Panc1 (cell line): Measurements from ENCODE around the gene MAP3K6. TPM values are rescaled to one million over a fixed set of nuclear protein-coding genes. Genes with fewer than 3 reads are reported as not detected.

Experiments
- ATAC-seq: fragments of 200-7000 bp; cut with Tn5 transposase; 2 replicates; pipeline ENCODE4 v1.9.1; 2020; ENCODE audit warnings: mild to moderate bottlenecking, moderate library complexity
- BruUV-seq: library from RNA; stranded (reverse); fragments of 400-500 nt; replicated peaks from 2 replicates; lab custom pipeline; 2021; lab: Mats Ljungman, UMichigan
- CTCF ChIA-PET: fragments of 300-600 bp; sonication (Branson Sonifier 250); formaldehyde crosslinking; loops from one replicate; lab custom pipeline; 2022; ENCODE audit warnings: antibody characterized with exemption; lab: Charles Lee
- POLR2A ChIA-PET: fragments of 300-600 bp; sonication (Branson Sonifier 250); formaldehyde crosslinking; loops from one replicate; lab custom pipeline; 2022; ENCODE audit warnings: antibody characterized with exemption; lab: Charles Lee
- DNase-seq: peaks from one replicate; pipeline ENCODE4 v3.0.0-alpha.2; 2010; ENCODE audit warnings: low read depth, low spot score
- H3K27ac ChIP-seq: 2 replicates; pipeline ENCODE4 v1.5.1; 2011; ENCODE audit warnings: mild to moderate bottlenecking, low read length, inconsistent platforms
- H3K27me3 ChIP-seq: fragments of 200-500 bp; sonication (Bioruptor generic); 2 replicates; pipeline ENCODE4 v1.6.0; 2014; ENCODE audit warnings: low read length, inconsistent platforms; ENCODE audit not compliant: control insufficient read depth, insufficient read depth
- H3K36me3 ChIP-seq: fragments of 200-500 bp; sonication (Bioruptor generic); 2 replicates; pipeline ENCODE4 v1.5.1; 2014; ENCODE audit warnings: inconsistent platforms, mild to moderate bottlenecking, low read length, moderate library complexity; ENCODE audit not compliant: control insufficient read depth, insufficient read depth
- H3K4me1 ChIP-seq: 2 replicates; pipeline ENCODE4 v1.5.1; 2011; ENCODE audit warnings: inconsistent platforms, mild to moderate bottlenecking, low read length, moderate library complexity; ENCODE audit not compliant: control insufficient read depth, insufficient read depth
- H3K4me3 ChIP-seq, 2 experiments: 2 replicates each; pipeline ENCODE4 v1.5.1; 2011 to 2012; ENCODE audit warnings: low read depth in 2 of 2, low read length in 2 of 2, mild to moderate bottlenecking in 2 of 2, inconsistent platforms in 1 of 2, moderate library complexity in 1 of 2
- H3K9me3 ChIP-seq: fragments of 200-500 bp; sonication (Bioruptor generic); 2 replicates; pipeline ENCODE4 v1.5.1; 2014; ENCODE audit warnings: low read depth, mild to moderate bottlenecking, inconsistent platforms, low read length, moderate library complexity; ENCODE audit not compliant: control insufficient read depth, insufficient read depth
- POLR2AphosphoS5 ChIP-seq: IDR thresholded peaks from 2 replicates; pipeline ENCODE4 v1.6.1; 2012; ENCODE audit warnings: mild to moderate bottlenecking, low read depth, low read length, moderate library complexity
- SIN3A ChIP-seq: IDR thresholded peaks from 2 replicates; pipeline ENCODE4 v1.6.1; 2012; ENCODE audit warnings: low read depth, mild to moderate bottlenecking, low read length, moderate library complexity, borderline replicate concordance; ENCODE audit not compliant: insufficient read depth
- TCF7L2 ChIP-seq: IDR thresholded peaks from 2 replicates; pipeline ENCODE4 v1.6.1; 2011; ENCODE audit warnings: mild to moderate bottlenecking, low read depth, low read length, inconsistent platforms
- in situ Hi-C: cut with HindIII; loops from 2 replicates; pipeline ENCODE4 v1.10.0; 2016; ENCODE audit warnings: low sequenced_read_pairs, low pct_unique_long_range_greater_than_20kb
- intact Hi-C: fragments of 100-400 bp; cut with micrococcal nuclease; formaldehyde crosslinking; loops from one replicate; pipeline ENCODE4 v1.10.0; 2022; ENCODE audit not compliant: unreplicated experiment
- total RNA-seq: library from RNA; stranded (reverse); gene quantifications from one replicate; pipeline ENCODE4 v1.2.1, GENCODE V29; 2021; ENCODE audit not compliant: unreplicated experiment
- TF ChIP-seq, protein P1 (sequence below): fragments of 450-650 bp; IDR thresholded peaks from 2 replicates; pipeline ENCODE4 v1.5.1; 2017; ENCODE audit warnings: mild to moderate bottlenecking
- TF ChIP-seq, protein P2 (sequence below), 2 experiments: IDR thresholded peaks; 2 replicates each; pipeline ENCODE4 v1.6.1; 2011 to 2012; ENCODE audit warnings: low read depth in 2 of 2, control low read depth in 1 of 2, low read length in 1 of 2, mild to moderate bottlenecking in 1 of 2, moderate library complexity in 1 of 2; ENCODE audit not compliant: insufficient read depth in 1 of 2

MAP3K6 gene
- total RNA-seq, 1 experiment from 2014 or later, result 56.9 TPM

DNA sequence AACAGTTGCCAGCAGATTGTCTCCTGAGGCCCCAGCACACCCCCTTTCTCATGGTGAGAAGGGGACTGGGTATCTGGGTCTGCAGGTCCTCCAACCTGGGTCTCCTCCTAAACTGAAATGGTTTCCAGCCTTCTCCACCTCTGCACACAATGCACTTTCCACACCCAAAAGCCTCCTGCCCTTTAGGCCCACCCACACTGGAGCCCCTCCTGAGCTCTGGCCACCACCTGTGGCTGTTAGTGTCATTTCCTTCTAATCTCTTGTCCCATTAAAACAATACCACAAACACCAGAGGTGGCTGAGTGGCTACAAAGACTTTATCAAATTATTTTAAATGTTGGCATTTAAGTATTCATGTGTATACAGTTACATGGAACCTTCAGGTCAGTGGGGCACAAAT, 37.2 kb upstream of the MAP3K6 start:
- DNase-seq, result no peak
- no TSS peak for BruUV-seq
- H3K9me3 ChIP-seq, result no peaks in the 10 kb centered on the region
- H3K27me3 ChIP-seq, result no peaks in the 10 kb centered on the region
- no peak for TF ChIP-seq TCF7L2
- TF ChIP-seq, protein P1, sequence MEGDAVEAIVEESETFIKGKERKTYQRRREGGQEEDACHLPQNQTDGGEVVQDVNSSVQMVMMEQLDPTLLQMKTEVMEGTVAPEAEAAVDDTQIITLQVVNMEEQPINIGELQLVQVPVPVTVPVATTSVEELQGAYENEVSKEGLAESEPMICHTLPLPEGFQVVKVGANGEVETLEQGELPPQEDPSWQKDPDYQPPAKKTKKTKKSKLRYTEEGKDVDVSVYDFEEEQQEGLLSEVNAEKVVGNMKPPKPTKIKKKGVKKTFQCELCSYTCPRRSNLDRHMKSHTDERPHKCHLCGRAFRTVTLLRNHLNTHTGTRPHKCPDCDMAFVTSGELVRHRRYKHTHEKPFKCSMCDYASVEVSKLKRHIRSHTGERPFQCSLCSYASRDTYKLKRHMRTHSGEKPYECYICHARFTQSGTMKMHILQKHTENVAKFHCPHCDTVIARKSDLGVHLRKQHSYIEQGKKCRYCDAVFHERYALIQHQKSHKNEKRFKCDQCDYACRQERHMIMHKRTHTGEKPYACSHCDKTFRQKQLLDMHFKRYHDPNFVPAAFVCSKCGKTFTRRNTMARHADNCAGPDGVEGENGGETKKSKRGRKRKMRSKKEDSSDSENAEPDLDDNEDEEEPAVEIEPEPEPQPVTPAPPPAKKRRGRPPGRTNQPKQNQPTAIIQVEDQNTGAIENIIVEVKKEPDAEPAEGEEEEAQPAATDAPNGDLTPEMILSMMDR, result no peak
- no peak for TF ChIP-seq SIN3A
- TF ChIP-seq, protein P2, sequence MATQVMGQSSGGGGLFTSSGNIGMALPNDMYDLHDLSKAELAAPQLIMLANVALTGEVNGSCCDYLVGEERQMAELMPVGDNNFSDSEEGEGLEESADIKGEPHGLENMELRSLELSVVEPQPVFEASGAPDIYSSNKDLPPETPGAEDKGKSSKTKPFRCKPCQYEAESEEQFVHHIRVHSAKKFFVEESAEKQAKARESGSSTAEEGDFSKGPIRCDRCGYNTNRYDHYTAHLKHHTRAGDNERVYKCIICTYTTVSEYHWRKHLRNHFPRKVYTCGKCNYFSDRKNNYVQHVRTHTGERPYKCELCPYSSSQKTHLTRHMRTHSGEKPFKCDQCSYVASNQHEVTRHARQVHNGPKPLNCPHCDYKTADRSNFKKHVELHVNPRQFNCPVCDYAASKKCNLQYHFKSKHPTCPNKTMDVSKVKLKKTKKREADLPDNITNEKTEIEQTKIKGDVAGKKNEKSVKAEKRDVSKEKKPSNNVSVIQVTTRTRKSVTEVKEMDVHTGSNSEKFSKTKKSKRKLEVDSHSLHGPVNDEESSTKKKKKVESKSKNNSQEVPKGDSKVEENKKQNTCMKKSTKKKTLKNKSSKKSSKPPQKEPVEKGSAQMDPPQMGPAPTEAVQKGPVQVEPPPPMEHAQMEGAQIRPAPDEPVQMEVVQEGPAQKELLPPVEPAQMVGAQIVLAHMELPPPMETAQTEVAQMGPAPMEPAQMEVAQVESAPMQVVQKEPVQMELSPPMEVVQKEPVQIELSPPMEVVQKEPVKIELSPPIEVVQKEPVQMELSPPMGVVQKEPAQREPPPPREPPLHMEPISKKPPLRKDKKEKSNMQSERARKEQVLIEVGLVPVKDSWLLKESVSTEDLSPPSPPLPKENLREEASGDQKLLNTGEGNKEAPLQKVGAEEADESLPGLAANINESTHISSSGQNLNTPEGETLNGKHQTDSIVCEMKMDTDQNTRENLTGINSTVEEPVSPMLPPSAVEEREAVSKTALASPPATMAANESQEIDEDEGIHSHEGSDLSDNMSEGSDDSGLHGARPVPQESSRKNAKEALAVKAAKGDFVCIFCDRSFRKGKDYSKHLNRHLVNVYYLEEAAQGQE (IDR thresholded peaks at IDR 0.05; ENCODE audit: insufficient read depth in 1 of 2, low read depth in 2 of 2, low read length in 1 of 2), result no peak
- TF ChIP-seq POLR2AphosphoS5, result no peak
- CTCF ChIA-PET, result interaction anchor here (0.5 kb wide), 1 partner anchor 65 kb away, joined by 8 read pairs; no protein-coding TSS in a partner anchor
- POLR2A ChIA-PET, result no interaction called here
- H3K4me1 ChIP-seq, result no peaks in the 10 kb centered on the region; the same call in 1 of the 2 replicates
- in situ Hi-C loops (no loop called here), intact Hi-C loops (no loop called here)
- peaks cover 2% of the 10 kb centered on the region; the same call in 1 of the 2 replicates for H3K36me3 ChIP-seq
- ATAC-seq, result no peak
- H3K4me3 ChIP-seq, result no peak overlapping the region
- no peak overlapping the region for H3K27ac ChIP-seq

DNA sequence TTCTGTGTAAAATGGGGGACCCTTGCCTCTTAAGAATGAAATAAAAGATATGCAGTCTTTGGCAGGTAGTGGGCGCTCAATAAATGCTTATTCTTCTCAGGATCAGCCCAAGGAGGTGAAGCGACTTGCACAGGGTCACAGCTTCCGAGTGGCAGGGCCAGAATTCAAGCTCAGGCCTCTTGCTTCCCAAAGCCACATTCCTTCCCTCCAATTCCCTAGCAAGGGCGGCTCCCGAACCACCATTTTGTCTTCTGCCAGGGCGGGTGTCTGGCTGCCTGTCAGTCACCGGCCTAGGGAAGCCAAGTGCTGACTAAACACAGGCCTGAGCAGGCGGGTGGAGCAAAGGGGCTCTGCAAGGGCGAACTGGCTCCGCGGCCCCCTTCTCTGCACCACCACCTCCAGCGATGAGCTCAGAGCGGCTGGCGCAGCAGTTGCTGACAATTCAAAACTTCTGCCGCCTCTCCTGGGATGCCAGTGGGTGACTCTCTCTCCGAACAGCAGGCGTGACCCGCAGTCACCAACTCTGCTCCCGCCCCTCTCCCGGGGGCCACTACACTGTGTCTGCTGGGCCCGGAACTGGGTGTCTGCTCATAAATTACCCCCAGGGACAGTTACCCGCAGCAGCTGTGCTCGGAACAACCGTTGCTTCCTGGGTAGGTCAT, 36.4 kb upstream of the MAP3K6 start:
- Histone ChIP-seq H3K27ac (no peak overlapping the region), H3K36me3 (no peaks in the 10 kb centered on the region; the same call in 1 of the 2 replicates), H3K27me3 (no peaks in the 10 kb centered on the region), H3K4me3 (no peak overlapping the region), H3K9me3 (no peaks in the 10 kb centered on the region), H3K4me1 (no peaks in the 10 kb centered on the region; the same call in 1 of the 2 replicates)
- DNase-seq (no peak), ATAC-seq (no peak)
- no TSS peak for BruUV-seq
- TF ChIP-seq SIN3A (no peak), POLR2AphosphoS5 (no peak), TCF7L2 (no peak)
- TF ChIP-seq, protein P2 (IDR thresholded peaks at IDR 0.05; ENCODE audit: insufficient read depth in 1 of 2, low read depth in 2 of 2, low read length in 1 of 2), result no peak
- TF ChIP-seq, protein P1, result no peak; the same call in 1 of the 2 replicates
- intact Hi-C loops (no loop called here), in situ Hi-C loops (no loop called here)
- POLR2A ChIA-PET, result no interaction called here
- CTCF ChIA-PET, result interaction anchor here (0.8 kb wide), 1 partner anchor 203 kb away, joined by 6 read pairs; no protein-coding TSS in a partner anchor
